IPS-15b (cell line): ENCODE measurements around the gene CGB5.
"Not testable (repeated sequence)": the region's sequence is repeated elsewhere in the genome, so short reads cannot be mapped to it uniquely, and the experiment has no call there.

Experiments
- H3K27me3 ChIP-seq: one replicate; pipeline ENCODE4 v1.6.1; 2013; ENCODE audit warnings: low read length; ENCODE audit not compliant: control insufficient read depth, insufficient read depth
- H3K36me3 ChIP-seq: one replicate; pipeline ENCODE4 v1.6.1; 2013; ENCODE audit warnings: low read length; ENCODE audit not compliant: control insufficient read depth, insufficient read depth
- H3K4me1 ChIP-seq: one replicate; pipeline ENCODE4 v1.6.1; 2013; ENCODE audit warnings: mild to moderate bottlenecking, low read length; ENCODE audit not compliant: control insufficient read depth, insufficient read depth
- H3K4me3 ChIP-seq: one replicate; pipeline ENCODE4 v1.5.1; 2013; ENCODE audit warnings: low read depth, low read length
- H3K9ac ChIP-seq: one replicate; pipeline ENCODE4 v1.6.1; 2013; ENCODE audit warnings: low read depth, mild to moderate bottlenecking, low read length
- H3K9me3 ChIP-seq: one replicate; pipeline ENCODE4 v1.6.1; 2013; ENCODE audit warnings: mild to moderate bottlenecking, low read length; ENCODE audit not compliant: control insufficient read depth, insufficient read depth

CGB5 gene

GRCh38 chr19:49043548-49043947, at the start of gene CGB5:
CGB5 (plus strand) TSS chr19:49043848; CDS start chr19:49044210, 362 bp downstream.
- not testable (repeated sequence) for H3K9me3 ChIP-seq, H3K9ac ChIP-seq, H3K4me3 ChIP-seq, H3K4me1 ChIP-seq, H3K27me3 ChIP-seq, H3K36me3 ChIP-seq

GRCh38 chr19:48994035-48994386, 49.6 kb upstream of the CGB5 start:
- Histone ChIP-seq H3K4me1 (peaks cover 5% of the 10 kb centered on the region), H3K27me3 (no peaks in the 10 kb centered on the region), H3K4me3 (peak overlapping the region; percentile 91), H3K36me3 (peaks cover 13% of the 10 kb centered on the region), H3K9me3 (no peaks in the 10 kb centered on the region), H3K9ac (peak overlapping the region; percentile 16)

- no peak overlapping the region for H3K9ac ChIP-seq
- H3K4me1 ChIP-seq, result peaks cover 7% of the 10 kb centered on the region
- no peaks in the 10 kb centered on the region for H3K9me3 ChIP-seq
- H3K36me3 ChIP-seq, result no peaks in the 10 kb centered on the region
- no peaks in the 10 kb centered on the region for H3K27me3 ChIP-seq
- no peak overlapping the region for H3K4me3 ChIP-seq
Observed at GRCh38 chr19:48997972-48998371, 45.7 kb upstream of the CGB5 start.

- Histone ChIP-seq H3K4me3 (no peak overlapping the region), H3K27me3 (no peaks in the 10 kb centered on the region), H3K9ac (no peak overlapping the region), H3K4me1 (peaks cover 7% of the 10 kb centered on the region), H3K9me3 (no peaks in the 10 kb centered on the region), H3K36me3 (peaks cover 6% of the 10 kb centered on the region)
Observed at GRCh38 chr19:48999481-49000325, 43.9 kb upstream of the CGB5 start.

GRCh38 chr19:49004133-49004532, 39.5 kb upstream of the CGB5 start:
- Histone ChIP-seq H3K9ac (no peak overlapping the region), H3K36me3 (peaks cover 29% of the 10 kb centered on the region), H3K4me3 (no peak overlapping the region), H3K4me1 (peaks cover 2% of the 10 kb centered on the region), H3K9me3 (no peaks in the 10 kb centered on the region), H3K27me3 (no peaks in the 10 kb centered on the region)

GRCh38 chr19:49004964-49005614, 38.6 kb upstream of the CGB5 start:
- Histone ChIP-seq H3K4me3 (no peak overlapping the region), H3K9me3 (no peaks in the 10 kb centered on the region), H3K27me3 (no peaks in the 10 kb centered on the region), H3K4me1 (no peaks in the 10 kb centered on the region), H3K36me3 (peaks cover 38% of the 10 kb centered on the region), H3K9ac (no peak overlapping the region)

GRCh38 chr19:49006905-49007304, 36.7 kb upstream of the CGB5 start:
- Histone ChIP-seq H3K36me3 (peaks cover 55% of the 10 kb centered on the region), H3K27me3 (no peaks in the 10 kb centered on the region), H3K9me3 (no peaks in the 10 kb centered on the region)

GRCh38 chr19:49009828-49010227, 33.8 kb upstream of the CGB5 start:
- no peaks in the 10 kb centered on the region for H3K27me3 ChIP-seq
- H3K9ac ChIP-seq, result no peak overlapping the region
- no peak overlapping the region for H3K4me3 ChIP-seq
- H3K9me3 ChIP-seq, result no peaks in the 10 kb centered on the region
- H3K4me1 ChIP-seq, result no peaks in the 10 kb centered on the region
- peaks cover 66% of the 10 kb centered on the region for H3K36me3 ChIP-seq

More at GRCh38 chr19:49006905-49007304, 36.7 kb upstream of the CGB5 start:
- Histone ChIP-seq H3K4me3 (no peak overlapping the region), H3K4me1 (no peaks in the 10 kb centered on the region), H3K9ac (no peak overlapping the region)

GRCh38 chr19:49010453-49010852, 33.2 kb upstream of the CGB5 start:
- Histone ChIP-seq H3K4me3 (no peak overlapping the region), H3K4me1 (no peaks in the 10 kb centered on the region), H3K9ac (no peak overlapping the region), H3K9me3 (no peaks in the 10 kb centered on the region), H3K36me3 (peaks cover 66% of the 10 kb centered on the region), H3K27me3 (no peaks in the 10 kb centered on the region)

- no peak overlapping the region for H3K4me3 ChIP-seq
- H3K4me1 ChIP-seq, result no peaks in the 10 kb centered on the region
- H3K9ac ChIP-seq, result no peak overlapping the region
- H3K9me3 ChIP-seq, result no peaks in the 10 kb centered on the region
- peaks cover 68% of the 10 kb centered on the region for H3K36me3 ChIP-seq
- no peaks in the 10 kb centered on the region for H3K27me3 ChIP-seq
Observed at GRCh38 chr19:49011194-49011593, 32.5 kb upstream of the CGB5 start.

- Histone ChIP-seq H3K36me3 (peaks cover 56% of the 10 kb centered on the region), H3K4me3 (no peak overlapping the region), H3K9ac (no peak overlapping the region), H3K27me3 (peaks cover 13% of the 10 kb centered on the region), H3K9me3 (no peaks in the 10 kb centered on the region), H3K4me1 (peaks cover 3% of the 10 kb centered on the region)
Observed at GRCh38 chr19:49014123-49014869, 29.4 kb upstream of the CGB5 start.
